NCI-H2196 treated with DMSO at 0.1 percent for 48 hours (cell line): ENCODE results near the gene COMMD9.

Source experiments
- DNase-seq: peaks from one replicate; lab custom pipeline; 2025; ENCODE audit not compliant: unreplicated experiment; lab: John Stamatoyannopoulos, UW

Gene COMMD9

DNA sequence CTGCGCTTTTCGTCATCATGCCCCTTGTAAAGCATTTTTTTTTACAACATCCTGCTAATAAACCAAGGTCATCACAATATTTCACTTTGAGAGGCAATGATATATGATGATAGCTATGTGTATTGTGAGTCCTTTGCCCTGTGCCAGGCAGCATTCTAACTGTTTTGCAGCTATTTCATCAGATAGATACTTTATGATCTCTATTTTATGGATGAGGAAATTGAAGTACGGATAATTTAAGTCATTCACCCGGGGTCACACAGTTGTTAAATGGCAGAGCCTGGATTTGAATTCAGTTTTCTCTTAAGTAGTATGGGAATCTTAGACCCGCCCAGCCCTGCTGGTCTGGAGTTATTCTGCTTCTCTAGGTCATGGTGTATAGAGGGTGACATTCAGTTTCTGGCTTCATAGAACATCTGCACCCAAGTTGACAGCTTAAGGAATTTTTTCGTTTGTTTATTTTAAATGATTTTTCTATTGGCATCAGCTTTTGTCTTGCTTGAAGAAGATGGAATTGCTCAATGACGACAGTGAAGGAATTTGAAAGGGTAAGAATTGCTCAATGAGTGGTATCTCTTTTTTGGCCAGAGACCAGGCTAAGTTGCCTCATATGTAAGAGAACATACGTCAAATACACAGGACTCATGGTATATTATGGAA, 7.8 kb upstream of the COMMD9 start:
- no peak for DNase-seq

DNA sequence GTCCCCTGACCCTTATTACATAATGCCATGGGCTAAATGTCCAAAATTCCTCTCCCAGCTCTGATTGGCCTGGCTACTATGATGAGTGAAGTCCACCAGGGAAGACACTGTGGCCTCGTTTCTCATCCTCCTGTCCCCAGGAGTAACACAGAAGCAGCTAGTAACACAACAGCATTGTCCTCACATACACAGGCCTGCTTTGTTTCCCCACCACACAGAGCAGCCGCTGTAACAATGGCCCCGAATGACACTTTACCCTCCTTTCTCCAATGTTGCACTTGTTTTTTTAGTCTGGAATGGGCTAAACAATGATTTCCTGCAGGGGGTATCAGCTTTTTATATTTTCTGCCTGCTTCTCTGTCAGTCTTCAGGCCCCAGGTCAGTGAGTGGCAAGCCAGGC, 6.7 kb upstream of the COMMD9 start, which contains the start of gene PRR5L:
Gene PRR5L (plus strand): TSS at position 363 of the 400 bp plus-strand sequence. CDS start 104,834 bp downstream, outside the sequence.
- DNase-seq: no peak

DNA sequence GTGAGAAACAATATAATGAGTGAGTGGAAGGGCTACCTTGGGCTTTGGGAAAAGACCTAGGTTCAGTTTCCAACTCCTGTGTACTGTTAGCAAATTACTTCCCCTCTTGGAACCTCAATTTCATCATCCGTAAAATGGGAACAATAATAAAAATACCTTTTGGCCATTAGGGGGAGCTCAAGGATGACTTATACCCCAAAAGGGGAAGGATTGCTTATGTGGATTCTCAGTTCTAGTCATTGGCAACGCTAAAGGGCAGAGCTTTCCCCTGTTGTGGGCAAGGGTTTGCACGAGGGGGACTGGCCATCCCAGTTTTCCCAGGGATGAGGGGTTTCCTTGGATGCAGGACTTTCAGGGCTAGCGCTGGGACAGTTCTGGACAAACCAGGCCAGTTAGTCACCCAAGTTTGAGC, 3.1 kb upstream of the COMMD9 start:
- DNase-seq: no peak

DNA sequence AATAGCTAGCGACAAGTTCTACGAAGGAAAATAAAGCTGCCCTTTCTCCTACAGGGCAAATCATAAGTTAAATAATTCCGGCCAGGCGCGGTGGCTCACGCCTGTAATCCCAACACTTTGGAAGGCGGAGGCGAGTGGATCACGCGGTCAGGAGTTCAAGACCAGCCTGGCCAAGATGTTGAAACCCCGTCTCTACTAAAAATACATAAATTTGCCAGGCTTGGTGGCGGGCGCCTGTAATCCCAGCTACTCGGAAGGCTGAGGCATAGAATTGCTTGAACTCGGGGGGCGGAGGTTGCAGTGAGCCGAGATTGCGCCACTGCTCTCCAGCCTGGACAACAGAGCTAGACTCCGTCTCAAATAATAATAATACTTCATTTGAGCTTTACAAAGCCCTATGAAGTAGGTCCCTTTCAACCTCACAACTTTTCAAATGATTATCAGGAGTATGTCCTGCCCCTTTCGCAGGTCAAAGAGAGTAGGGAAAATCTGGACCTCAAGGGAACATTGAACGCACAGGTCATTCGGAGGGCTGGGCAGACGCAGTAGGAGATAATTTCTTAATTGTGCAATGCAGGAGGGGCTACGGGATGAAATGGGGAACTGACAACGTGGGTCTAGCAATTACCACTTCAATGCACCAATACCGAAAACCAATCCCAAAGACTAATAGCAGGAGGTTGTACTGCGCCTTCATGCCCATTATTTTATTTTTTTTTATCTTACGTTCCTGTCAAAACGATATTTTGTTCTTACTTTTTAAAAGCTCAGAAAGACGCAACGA, 590 bp downstream of the COMMD9 start:
- no peak for DNase-seq

DNA sequence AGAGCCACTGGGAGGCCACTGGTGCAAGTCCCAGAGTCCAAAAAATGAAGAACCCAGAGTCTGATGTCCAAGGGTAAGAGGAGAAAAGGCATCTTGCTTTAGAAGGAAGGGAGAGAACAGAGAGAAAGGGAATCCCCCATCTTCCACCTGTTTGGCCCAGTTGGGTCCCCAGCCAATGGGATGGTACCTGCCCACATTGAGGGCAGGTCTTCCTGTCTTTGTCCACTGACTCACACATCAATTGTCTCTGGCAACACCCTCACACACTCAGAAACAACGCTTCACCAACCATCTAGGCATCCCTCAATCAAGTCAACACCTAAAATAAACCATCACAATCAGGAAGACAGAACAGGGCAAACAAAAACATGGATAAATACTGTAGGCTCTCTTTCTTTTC, 6.3 kb downstream of the COMMD9 start:
- no peak for DNase-seq

DNA sequence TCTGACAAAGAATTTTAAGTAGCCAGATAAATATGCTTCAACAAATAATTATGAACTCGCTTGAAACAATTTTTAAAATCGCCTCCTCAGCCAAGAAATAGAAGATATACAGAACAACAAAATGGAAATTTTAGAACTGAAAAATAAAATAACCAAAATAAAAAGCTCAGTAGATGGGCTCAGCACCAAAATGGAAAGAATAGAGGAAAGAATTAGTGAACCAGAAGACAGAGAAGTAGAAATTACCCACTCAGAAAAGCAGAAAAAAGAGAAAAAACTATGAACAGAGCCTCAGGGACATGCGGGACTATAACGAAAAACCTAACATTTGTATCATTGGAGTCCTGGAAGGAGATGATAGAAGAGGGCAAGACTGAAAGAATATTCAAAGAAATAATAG, 7.4 kb downstream of the COMMD9 start:
- DNase-seq: no peak

DNA sequence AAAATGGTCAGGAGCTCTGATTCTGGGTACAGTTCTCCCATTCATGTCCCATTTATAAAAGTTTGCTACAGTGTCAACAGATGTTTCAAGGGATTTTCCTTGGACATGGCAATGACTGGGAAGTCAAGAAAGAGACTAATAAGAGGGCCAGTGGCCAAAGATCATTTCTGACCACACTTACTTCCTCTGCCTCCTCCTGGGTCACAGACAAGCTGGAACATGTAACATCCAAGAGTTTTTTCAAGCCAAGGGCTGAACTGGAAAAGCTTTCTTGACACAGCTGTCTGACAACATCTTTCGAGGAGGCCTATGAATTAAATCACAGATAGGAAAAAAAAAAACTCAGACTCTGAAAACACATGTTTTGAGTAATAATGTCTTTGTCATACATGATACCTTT, 8.7 kb downstream of the COMMD9 start:
- no peak for DNase-seq

DNA sequence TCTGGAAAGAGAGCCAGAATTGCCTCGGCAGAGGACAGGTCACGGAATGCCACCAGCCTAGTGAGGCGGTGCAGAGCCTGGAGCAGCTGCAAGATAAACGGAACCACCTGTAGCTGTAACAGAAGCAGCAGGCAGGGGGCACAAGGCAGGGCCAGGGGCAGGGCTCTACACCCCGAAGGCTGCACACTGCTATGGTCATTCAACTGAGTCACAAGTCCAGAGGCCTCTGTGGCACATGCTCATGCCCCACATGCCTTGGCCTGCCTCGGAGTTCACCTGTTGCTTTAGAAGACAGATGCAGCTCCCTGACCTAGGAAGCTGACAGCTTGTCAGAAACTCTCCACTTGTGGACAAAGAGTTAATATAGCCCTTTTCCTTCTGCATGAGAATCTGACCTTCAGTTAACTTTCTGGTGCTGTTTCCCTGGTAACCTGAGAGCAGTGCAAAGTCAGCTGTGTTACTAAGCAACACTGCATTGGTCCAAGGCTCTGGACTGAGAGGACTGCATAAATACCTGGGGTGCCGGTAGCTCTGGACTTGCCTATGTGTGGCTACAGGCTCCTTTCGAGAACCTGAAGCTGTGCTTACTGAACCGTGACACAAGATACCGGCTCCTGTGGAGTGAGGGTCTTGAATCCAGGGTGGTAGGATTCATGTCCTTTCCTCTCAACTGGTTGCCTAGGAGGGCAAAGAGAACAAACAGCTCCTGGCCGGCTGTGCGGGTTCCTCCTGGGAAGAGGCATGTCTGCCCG, 10.5 kb downstream of the COMMD9 start:
- no peak for DNase-seq

DNA sequence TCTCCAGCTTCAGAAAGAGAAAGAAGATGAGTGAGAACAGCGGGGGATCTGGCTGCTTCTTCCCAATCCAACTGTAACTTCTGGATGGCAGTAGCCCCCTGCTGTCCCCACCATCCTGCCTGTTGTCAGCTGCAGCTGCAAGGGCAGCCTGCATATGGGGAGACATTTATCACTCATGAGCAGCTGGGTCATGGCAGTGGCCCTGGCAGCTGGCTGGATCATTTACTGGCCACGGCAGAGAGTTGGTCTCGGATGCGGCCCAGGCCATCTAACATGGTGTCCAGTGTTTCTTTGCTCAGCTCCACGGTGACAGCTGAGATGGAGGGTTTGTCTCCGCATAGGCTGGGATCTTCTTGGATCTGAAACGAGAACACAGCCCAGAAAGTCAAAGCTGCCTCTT, 14.8 kb downstream of the COMMD9 start:
- no peak for DNase-seq

DNA sequence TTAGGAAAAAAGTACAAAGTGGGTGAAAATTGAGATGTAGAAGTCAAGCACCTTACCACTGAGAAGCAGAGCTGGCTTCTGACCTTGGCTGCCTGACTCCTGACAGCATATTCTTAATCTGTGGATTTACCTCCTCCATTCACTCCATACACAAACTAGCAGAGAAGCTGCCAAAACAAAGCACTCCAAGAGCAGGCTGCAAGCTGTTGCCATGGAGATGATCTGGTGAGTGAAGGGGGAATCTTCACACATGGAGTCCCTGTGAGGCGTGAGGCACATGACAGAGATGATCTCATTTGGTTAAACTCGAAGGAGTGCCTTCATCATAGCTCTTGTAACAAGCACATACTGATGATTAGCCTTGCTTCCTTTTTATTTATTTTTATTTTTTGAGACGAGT, 16.1 kb downstream of the COMMD9 start:
- DNase-seq: peak; percentile 82

DNA sequence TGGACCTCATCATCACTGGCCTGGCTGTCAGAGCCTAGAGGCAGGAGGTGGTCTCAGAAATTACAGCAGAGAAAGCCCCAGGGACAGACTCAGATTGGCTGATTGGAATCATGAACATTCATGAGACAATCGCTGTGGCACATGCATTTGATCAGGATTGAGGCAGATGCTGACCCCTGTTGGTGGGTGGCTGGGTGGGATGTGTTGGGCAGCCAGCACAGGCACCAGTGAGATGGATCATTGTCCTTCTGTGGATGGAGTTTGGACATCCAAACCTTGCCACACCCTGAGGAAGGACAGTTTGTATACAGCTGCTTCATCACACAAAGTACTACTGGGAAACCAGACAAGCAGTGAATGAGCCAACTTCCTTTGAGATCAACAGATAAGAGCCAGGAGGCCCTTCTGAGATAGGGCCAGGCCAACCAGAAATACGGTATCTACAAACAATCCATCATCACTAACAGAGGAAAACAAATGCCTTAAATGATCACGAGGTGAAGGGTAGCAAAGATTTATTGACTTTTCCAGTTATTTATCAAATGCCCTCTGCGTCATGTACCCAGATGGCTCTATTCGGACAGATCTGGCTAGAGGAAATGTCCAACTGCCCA, 17.3 kb downstream of the COMMD9 start:
- no peak for DNase-seq

DNA sequence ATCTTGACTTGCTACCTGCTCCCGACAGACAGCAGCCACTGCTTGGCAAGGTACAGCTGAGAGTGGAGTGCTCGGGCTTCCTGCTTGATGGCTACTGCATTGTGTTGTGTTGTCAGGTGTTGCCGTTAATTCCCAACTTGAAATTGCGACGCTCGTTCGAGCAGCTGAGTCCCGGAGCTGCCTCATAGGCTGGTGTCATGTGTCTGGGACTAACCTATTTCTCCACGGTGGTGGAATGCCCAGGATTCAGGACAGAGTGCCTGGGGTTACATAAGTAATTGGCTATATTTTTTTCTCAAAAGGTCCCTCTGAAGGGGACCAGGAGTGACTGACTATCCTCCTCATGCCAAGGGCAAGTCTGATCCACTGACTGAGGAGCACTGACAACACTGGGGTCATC, 18.5 kb downstream of the COMMD9 start:
- DNase-seq: no peak

DNA sequence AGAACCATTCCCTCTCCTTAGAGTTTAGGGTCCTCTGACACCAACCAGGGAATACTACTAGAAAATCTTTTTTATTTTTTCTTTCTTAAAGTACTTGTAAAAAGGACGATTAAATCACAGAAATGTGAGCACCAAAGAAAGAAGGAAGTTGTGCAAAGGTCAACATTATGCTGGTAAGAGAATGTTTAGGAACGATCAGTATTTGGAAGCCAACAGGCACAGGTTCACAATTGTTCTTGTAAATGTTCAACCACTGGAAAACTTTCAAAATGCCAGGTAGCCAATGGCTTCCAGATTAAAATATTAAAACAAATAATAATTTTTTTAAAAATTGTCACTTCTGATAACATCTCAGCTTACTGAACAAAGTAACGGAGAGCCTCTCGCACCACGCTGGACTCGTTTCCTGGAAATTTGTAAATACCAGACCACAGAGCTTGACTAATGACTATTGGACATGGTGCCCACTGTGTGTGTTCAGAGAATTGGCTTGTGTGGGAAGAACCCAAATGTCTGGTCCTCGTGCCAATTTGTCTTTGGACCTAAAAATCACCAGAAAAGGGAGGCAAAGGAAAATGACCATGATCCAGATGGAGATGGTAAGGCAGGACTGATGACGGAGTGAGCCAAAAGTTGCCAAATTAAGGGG, 20.8 kb downstream of the COMMD9 start:
- no peak for DNase-seq

DNA sequence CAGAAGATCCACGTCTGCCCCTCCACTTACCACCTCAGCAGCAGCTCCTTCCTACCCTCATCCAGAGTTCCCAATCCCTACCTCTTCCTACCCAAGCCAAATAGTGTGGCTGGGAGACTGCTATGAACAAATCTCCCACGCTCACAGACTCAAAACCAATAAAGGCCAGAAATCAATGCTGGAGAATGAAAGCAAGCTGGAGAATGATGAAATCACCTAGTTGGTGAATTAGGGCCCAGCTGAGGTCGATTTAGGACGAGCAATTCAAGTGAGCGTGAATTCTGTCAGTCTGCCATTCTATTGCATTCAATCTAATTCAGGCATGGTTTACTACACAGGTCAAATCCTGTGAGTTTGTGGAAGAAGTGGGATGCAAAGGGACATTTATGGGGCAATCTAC, 22.5 kb downstream of the COMMD9 start:
- DNase-seq: no peak

DNA sequence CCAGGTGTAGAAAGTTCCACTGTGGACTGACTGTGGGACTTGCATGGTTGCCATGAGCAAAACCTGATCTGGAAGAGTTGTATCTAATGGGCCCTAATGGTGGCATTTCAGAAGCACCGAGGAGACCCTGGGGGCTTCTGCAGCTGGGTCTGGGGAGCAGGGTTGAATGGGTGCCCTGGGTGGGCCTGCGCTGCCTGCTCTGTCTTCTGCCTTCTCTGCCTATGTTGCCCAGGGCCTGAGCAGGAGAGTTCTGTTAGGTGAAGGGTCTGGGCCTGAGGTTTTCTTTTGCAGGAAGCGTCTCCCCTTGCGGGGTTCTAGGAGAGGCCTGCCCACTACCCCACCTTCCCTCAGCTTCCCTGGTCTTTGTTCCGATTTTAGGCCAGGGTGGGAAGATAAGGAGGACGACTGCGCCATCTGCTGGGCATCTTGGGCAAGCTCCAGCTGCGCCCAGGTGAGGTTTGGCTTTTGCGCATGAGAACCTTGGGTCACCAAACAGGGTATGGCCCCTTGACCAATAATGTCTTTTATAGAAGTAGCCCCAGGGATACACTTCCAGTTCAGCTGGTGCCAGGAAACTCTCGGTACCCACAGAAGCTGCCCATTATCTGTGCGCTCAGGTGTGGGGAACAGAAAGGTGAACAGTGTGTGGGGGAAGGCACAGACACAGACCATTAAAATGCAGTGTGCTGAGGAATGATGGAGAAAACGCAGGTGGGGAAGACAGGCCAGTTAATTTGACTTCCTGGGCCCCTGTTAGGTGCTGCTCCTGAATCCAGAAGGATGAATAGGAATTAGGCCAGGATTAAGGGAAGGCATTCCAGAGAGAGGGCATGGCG, 23.2 kb downstream of the COMMD9 start:
- DNase-seq: peak; percentile 50

DNA sequence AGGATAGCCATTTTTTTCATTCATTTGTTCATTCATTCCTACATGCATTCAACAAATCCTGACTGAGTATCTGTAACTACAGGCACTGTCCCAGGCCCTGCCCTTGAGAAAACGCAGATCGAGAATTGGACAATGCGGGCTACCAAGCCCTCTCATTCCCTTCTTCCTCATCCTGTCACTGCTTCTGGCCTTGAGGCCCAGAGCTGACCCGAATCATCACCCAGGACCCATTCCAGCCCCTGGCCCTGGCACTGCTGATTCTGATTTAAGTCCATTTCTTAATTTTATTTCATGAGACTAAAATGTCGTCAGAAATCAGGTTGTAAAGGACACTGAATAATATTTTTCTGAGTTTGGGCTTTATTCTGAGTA, 24.3 kb downstream of the COMMD9 start:
- DNase-seq: no peak

DNA sequence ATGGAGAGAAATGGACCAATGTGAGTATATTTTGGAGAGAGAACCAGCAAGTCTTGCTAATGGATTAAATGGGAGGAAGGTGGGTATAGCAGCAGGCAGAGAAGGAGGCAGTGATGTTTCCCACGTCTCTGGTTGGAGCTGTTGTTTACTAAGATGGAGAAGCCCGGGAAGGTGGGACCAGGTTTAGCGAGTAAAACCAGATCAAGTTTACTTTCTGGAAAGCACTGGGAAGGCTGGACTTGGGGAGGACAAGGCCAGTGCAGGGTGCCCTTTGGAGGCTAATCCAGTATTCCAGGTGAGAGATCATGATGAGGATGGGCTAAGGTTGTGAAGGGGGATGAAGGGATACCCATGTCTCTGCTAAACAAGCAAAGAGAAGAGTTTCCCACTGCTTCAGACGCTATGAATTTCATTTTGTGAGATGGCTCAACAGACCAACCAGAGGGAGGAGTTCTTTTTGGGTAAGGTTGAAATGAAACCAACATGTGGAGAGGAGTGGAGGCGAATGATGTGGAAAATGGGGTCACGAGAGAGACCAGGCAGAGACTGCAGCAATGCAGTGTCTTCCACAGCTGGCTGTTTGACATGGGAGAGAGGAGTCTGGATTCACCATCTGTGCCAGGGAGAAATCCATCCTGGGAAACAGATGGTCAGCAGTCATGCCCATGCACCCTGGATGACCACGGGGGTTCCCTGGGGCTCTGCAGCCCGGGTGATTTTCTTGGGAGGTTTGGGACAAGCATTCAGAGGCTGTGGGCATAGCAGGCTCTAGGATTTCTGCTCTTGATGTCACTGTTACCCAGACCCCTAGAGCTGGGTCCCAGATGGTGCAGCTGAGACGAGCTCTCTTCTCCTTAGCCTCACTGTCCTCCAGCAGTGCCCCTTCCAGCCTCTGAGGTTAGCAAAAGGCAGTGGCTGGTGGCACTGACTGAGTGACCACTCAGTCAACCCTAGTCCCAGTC, 24.9 kb downstream of the COMMD9 start:
- no peak for DNase-seq

DNA sequence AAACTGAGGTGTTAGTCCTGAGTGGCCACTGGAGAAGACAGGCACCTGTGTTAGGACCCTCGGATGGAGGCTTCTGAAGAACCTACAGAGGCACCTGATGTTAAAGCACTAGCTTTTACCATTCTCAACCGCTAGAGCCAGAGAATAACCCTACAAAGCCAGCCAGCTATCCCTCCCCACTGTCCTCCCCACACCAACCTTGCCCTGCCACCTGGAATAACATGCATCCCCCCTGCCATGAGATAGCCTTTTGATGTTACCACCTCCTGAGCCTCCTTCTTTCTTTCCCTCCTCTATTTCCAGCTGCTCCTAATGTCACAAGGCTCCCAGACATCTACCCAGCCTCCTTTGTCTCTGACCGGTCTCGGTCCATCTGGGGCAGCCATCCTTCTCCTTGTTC, 28.1 kb downstream of the COMMD9 start:
- no peak for DNase-seq

DNA sequence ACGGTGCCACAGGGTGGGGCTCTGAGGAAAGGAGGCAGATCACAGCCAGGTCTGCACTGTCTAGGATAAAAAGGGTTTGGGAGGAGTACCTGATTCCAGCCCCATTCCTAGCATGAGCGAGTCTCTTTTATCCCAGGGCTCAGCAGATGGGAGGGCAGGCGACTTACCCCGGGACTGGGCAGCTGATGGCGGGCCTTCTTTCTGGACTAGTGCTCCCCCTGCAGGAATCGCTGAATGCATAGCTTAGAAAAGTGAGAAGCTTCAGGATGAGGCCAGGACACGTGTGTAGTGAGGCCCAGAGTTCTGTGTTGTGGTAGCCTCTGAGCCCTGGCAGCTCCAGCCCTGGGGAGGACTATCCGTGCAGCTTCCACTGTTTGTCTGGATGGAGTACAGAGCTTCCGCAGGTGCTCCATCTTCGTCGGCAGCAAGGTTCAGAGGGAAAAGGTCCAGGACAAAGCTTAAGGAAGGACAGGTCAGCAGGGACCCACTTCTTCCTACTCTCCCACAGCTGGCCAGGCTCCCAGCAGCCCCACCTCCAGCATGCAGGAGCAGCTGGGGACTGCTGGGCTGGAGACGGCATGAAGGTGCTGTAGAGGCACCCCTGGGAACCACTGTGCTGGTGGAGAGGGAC, 30.4 kb downstream of the COMMD9 start:
- peak; percentile 30 for DNase-seq
